ENCODE measurements around the gene PTGR3.
A peak's percentile ranks its signal among the peaks of the same experiment; 100 is the strongest.

Gene PTGR3

GRCh38 chr18:75212751-75213090 lies 3.8 kb upstream of the PTGR3 start:
- Histone ChIP-seq H3K36me3 (ENCODE audit: control insufficient read depth in 2 of 2, insufficient read depth in 1 of 2, low read length in 2 of 2) (no peaks in the 10 kb centered on the region), H3K4me3 (ENCODE audit: low read depth, low read length) (peak overlapping the region; percentile 23), H3K9me3 (ENCODE audit: control insufficient read depth, insufficient read depth, low read depth, low read length) (no peaks in the 10 kb centered on the region), H3K27ac (ENCODE audit: extremely low read depth, low read depth, low read length) (peak overlapping the region; percentile 99), H3K4me1 (ENCODE audit: control insufficient read depth, insufficient read depth, low read length) (peaks cover 45% of the 10 kb centered on the region)
- ChIA-PET CTCF (interaction anchor here (0.7 to 1.0 kb wide), 3 partner anchors 61 to 684 kb away, joined by 3 read pairs; no protein-coding TSS in a partner anchor), POLR2A (interaction anchor here (0.5 kb wide), 1 partner anchor 9 kb away, joined by 4 read pairs; no protein-coding TSS in a partner anchor)
- TF ChIP-seq ZNF510 (tag by site-specific recombination; IDR thresholded peaks at IDR 0.05; ENCODE audit: insufficient replicate concordance) (no peak), GLIS1 (tag by site-specific recombination; IDR thresholded peaks at IDR 0.05) (no peak), ZNF561 (tag by site-specific recombination; IDR thresholded peaks at IDR 0.05; ENCODE audit: borderline replicate concordance) (no peak)

- Histone ChIP-seq H3K4me1 (ENCODE audit: control insufficient read depth, insufficient read depth, low read length) (peaks cover 40% of the 10 kb centered on the region), H3K4me3 (ENCODE audit: low read depth, low read length) (peak overlapping the region; percentile 91), H3K36me3 (ENCODE audit: control insufficient read depth in 2 of 2, insufficient read depth in 1 of 2, low read length in 2 of 2) (no peaks in the 10 kb centered on the region), H3K27ac (ENCODE audit: extremely low read depth, low read depth, low read length) (peak overlapping the region; percentile 99), H3K9me3 (ENCODE audit: control insufficient read depth, insufficient read depth, low read depth, low read length) (no peaks in the 10 kb centered on the region)
- CTCF ChIA-PET: interaction anchor here (0.7 to 1.0 kb wide), 3 partner anchors 60 to 685 kb away, joined by 3 read pairs; no protein-coding TSS in a partner anchor
- POLR2A ChIA-PET: interaction anchor here (0.5 kb wide), 1 partner anchor 9 kb away, joined by 4 read pairs; no protein-coding TSS in a partner anchor
- TF ChIP-seq ZNF248 (tag by site-specific recombination; IDR thresholded peaks at IDR 0.05): no peak
- no peak for TF ChIP-seq ZNF114 (tag by site-specific recombination; IDR thresholded peaks at IDR 0.05)
- TF ChIP-seq GLIS2 (tag by site-specific recombination; IDR thresholded peaks at IDR 0.05): peak; percentile 90
- peak; percentile 15; the same call in 1 of the 2 replicates for TF ChIP-seq ZBTB10 (tag by site-specific recombination; IDR thresholded peaks at IDR 0.05)
- no peak for TF ChIP-seq ZNF174 (tag by site-specific recombination; IDR thresholded peaks at IDR 0.05)
- 0 out of 2 replicates have a peak, but pooled peaks have one; percentile 15 for TF ChIP-seq ZNF18 (tag by site-specific recombination; IDR thresholded peaks at IDR 0.05)
- TF ChIP-seq HIC1 (tag by site-specific recombination; IDR thresholded peaks at IDR 0.05): peak; percentile 18; the same call in 1 of the 2 replicates
- peak; percentile 99 for TF ChIP-seq TCF7L2 (IDR thresholded peaks at IDR 0.05; ENCODE audit: borderline replicate concordance, low read depth, low read length)
- TF ChIP-seq ZIC2 (tag by site-specific recombination; IDR thresholded peaks at IDR 0.05): peak; percentile 86
- TF ChIP-seq ZNF704 (tag by site-specific recombination; IDR thresholded peaks at IDR 0.05): no peak
- peak; percentile 65; the same call in 1 of the 2 replicates for TF ChIP-seq ZSCAN30 (tag by site-specific recombination; IDR thresholded peaks at IDR 0.05)
- TF ChIP-seq TSHZ1 (tag by site-specific recombination; IDR thresholded peaks at IDR 0.05; ENCODE audit: borderline replicate concordance): peak; percentile 98
- TF ChIP-seq KLF8 (tag by site-specific recombination; IDR thresholded peaks at IDR 0.05): no peak
- TF ChIP-seq PRDM10 (tag by site-specific recombination; IDR thresholded peaks at IDR 0.05): 0 out of 2 replicates have a peak, but pooled peaks have one; percentile 19
Observed at GRCh38 chr18:75211953-75212750, 3.2 kb upstream of the PTGR3 start.
